Cardiac fibroblast (primary cell): Measurements from ENCODE around the gene CTU1.

Experiments used
- DNase-seq, 2 donors: peaks; one replicate each; pipeline versions ENCODE4 v3.0.0 to v3.0.0-alpha.2; 2010; ENCODE audit warnings: low read depth in 2 of 2
- H3K4me3 ChIP-seq, 2 donors: replicated peaks in 1 of 2; 1 replicate in 1 of 2; 2 replicates in 1 of 2; pipeline ENCODE4 v1.5.1; 2011; ENCODE audit warnings: low read depth in 2 of 2, low read length in 2 of 2, mild to moderate bottlenecking in 2 of 2, moderate library complexity in 1 of 2
- CTCF ChIP-seq: IDR thresholded peaks from one replicate; pipeline ENCODE4 v1.5.1; 2011; ENCODE audit warnings: low read depth, mild to moderate bottlenecking, low read length, inconsistent platforms

Gene CTU1

GRCh38 chr19:51120160-51120559, 12.0 kb upstream of the CTU1 start:
- no peak overlapping the region for H3K4me3 ChIP-seq
- TF ChIP-seq CTCF, result no peak
- DNase-seq, result no peak

GRCh38 chr19:51119611-51120010, 11.4 kb upstream of the CTU1 start:
- no peak overlapping the region for H3K4me3 ChIP-seq
- TF ChIP-seq CTCF, result no peak
- DNase-seq, result no peak

- no peak for DNase-seq
- TF ChIP-seq CTCF, result no peak
- H3K4me3 ChIP-seq, result no peak overlapping the region
These were observed 10.9 kb upstream of the CTU1 start for GRCh38 chr19:51119101-51119500.

- no peak overlapping the region for H3K4me3 ChIP-seq
- no peak for TF ChIP-seq CTCF
- no peak for DNase-seq
These were observed 8.6 kb upstream of the CTU1 start for GRCh38 chr19:51116736-51117286.

- no peak overlapping the region for H3K4me3 ChIP-seq
- no peak for DNase-seq
- TF ChIP-seq CTCF, result no peak
These were observed 6.0 kb upstream of the CTU1 start for GRCh38 chr19:51114087-51114729.

GRCh38 chr19:51111606-51112005, 3.4 kb upstream of the CTU1 start:
- TF ChIP-seq CTCF, result peak; percentile 39
- no peak overlapping the region for H3K4me3 ChIP-seq
- DNase-seq, result no peak

GRCh38 chr19:51110666-51110971, 2.4 kb upstream of the CTU1 start:
- TF ChIP-seq CTCF, result no peak
- no peak for DNase-seq
- H3K4me3 ChIP-seq, result no peak overlapping the region
